DOHH2 (cell line): ENCODE measurements around the gene NUTM2B.
"Not testable (repeated sequence)": the region's sequence is repeated elsewhere in the genome, so short reads cannot be mapped to it uniquely, and the experiment has no call there.

Experiments used
- EZH2phosphoT487 ChIP-seq: fragments of 200-600 bp; sonication (generic); IDR thresholded peaks from 2 replicates; pipeline ENCODE4 v1.6.1; 2017; ENCODE audit warnings: borderline replicate concordance, mild to moderate bottlenecking, antibody characterized with exemption, low read length, moderate library complexity, mixed read lengths
- TF ChIP-seq, protein P1 (sequence below): fragments of 200-600 bp; sonication (generic); IDR thresholded peaks from one replicate; pipeline ENCODE4 v1.5.1; 2014; ENCODE audit warnings: antibody characterized with exemption, mild to moderate bottlenecking, low read depth, low read length; ENCODE audit not compliant: poor library complexity, severe bottlenecking

DNA sequence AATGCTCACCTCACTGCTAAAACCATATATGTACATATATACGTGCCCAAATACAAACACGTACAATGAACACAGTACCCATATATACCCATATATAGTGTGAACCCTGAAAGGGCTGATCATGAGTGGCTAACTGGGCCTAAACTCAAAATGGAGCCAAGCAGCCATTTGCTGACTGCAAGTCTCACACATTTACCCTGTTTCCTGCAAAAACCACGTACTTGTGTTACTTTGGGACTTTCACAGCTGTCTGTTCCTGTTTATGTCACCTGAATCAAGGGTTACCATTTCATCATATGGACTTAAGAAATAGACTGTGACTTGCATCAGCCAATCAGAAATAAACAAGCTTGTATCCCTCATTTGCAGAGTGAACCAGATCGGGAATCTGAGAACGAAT, 5.9 kb upstream of the NUTM2B start:
- TF ChIP-seq, protein P1, sequence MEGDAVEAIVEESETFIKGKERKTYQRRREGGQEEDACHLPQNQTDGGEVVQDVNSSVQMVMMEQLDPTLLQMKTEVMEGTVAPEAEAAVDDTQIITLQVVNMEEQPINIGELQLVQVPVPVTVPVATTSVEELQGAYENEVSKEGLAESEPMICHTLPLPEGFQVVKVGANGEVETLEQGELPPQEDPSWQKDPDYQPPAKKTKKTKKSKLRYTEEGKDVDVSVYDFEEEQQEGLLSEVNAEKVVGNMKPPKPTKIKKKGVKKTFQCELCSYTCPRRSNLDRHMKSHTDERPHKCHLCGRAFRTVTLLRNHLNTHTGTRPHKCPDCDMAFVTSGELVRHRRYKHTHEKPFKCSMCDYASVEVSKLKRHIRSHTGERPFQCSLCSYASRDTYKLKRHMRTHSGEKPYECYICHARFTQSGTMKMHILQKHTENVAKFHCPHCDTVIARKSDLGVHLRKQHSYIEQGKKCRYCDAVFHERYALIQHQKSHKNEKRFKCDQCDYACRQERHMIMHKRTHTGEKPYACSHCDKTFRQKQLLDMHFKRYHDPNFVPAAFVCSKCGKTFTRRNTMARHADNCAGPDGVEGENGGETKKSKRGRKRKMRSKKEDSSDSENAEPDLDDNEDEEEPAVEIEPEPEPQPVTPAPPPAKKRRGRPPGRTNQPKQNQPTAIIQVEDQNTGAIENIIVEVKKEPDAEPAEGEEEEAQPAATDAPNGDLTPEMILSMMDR: not testable (repeated sequence)
- TF ChIP-seq EZH2phosphoT487: not testable (repeated sequence)
